Activated CD4-positive, alpha-beta memory T cell treated with anti-CD3 and anti-CD28 coated beads for 36 hours (primary cell): Measurements from ENCODE around the gene NR1I3. TPM values are rescaled to one million over a fixed set of nuclear protein-coding genes. Genes with fewer than 3 reads are reported as not detected.
A peak's percentile ranks its signal among the peaks of the same experiment; 100 is the strongest.

Source experiments
- CTCF ChIA-PET: fragments of 350-600 bp; sonication (Branson Sonifier 250); formaldehyde crosslinking; loops from one replicate; lab custom pipeline; 2021; ENCODE audit warnings: antibody characterized with exemption, inconsistent platforms; lab: Charles Lee
- POLR2A ChIA-PET: fragments of 350-600 bp; sonication (Branson Sonifier 250); formaldehyde crosslinking; loops from one replicate; lab custom pipeline; 2021; ENCODE audit warnings: antibody characterized with exemption; lab: Charles Lee
- DNase-seq: peaks from one replicate; pipeline ENCODE4 v3.0.0-alpha.2; 2020
- H3K27ac Mint-ChIP-seq: one replicate; pipeline ENCODE4 v1.8.0; 2021; ENCODE audit warnings: mixed read lengths
- H3K27me3 Mint-ChIP-seq: one replicate; pipeline ENCODE4 v1.8.0; 2021; ENCODE audit warnings: mixed read lengths
- H3K36me3 Mint-ChIP-seq: one replicate; pipeline ENCODE4 v1.8.0; 2021; ENCODE audit warnings: mixed read lengths
- H3K4me1 Mint-ChIP-seq: one replicate; pipeline ENCODE4 v1.8.0; 2021; ENCODE audit warnings: low read depth, mixed read lengths
- H3K4me3 Mint-ChIP-seq: one replicate; pipeline ENCODE4 v1.8.0; 2021; ENCODE audit warnings: mild to moderate bottlenecking, mixed read lengths
- H3K9me3 Mint-ChIP-seq: one replicate; pipeline ENCODE4 v1.8.0; 2021; ENCODE audit warnings: mixed read lengths
- intact Hi-C: fragments of 100-400 bp; cut with micrococcal nuclease; formaldehyde crosslinking; loops from one replicate; pipeline ENCODE4 v1.15.1; 2023
- total RNA-seq, 2 experiments: library from RNA; stranded (reverse); gene quantifications; one replicate each; pipeline ENCODE4 v1.2.3, GENCODE V29; 2021

The NR1I3 gene
- total RNA-seq, 2 experiments from 2014 or later, result not detected

DNA sequence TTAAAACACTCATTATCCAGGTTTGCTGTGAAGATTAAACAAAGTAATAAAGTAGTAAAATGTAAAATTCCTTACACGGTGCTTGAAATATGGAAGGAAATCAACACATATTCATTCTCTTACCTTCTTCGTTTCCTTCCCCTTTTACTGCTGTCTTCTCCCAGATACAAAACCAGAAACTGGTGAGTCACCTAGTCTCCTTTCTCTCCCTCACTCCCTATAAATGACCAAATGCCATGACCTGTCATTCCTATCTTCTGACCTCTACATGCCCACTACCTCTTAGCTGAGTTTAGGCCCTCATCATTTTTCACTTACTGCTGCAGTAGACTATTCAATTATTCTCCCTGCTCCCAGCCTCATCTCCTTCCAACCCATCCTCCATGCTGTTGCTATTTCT lies 4.3 kb upstream of the NR1I3 start:
- CTCF ChIA-PET, result no interaction called here
- Mint-ChIP-seq H3K9me3 (no peaks in the 10 kb centered on the region), H3K4me1 (no peaks in the 10 kb centered on the region), H3K36me3 (no peaks in the 10 kb centered on the region), H3K27ac (no peak overlapping the region), H3K27me3 (no peaks in the 10 kb centered on the region), H3K4me3 (no peak overlapping the region)
- no peak for DNase-seq
- POLR2A ChIA-PET, result no interaction called here
- intact Hi-C loops, result no loop called here

DNA sequence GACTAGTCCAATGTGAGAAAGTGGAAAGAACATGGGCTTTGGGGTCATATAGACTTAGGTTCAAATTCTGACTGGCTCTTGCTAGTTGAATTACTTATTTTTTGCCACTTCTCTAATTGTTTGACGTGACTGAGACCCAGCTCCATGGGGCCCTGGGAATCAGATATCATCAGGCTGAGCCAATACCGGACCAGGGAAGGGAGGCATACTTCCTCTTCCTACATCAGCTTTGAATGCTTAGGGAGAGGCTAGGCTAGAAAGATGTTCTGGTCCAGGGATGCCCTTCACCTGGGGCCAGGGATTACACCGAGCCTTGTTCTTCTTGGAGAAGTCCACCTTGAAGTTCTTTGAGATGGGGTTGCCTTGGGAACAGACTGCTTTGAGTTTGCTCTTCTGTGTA lies 3.7 kb upstream of the NR1I3 start:
- ChIA-PET CTCF (no interaction called here), POLR2A (no interaction called here)
- H3K27me3 Mint-ChIP-seq, result no peaks in the 10 kb centered on the region
- no peaks in the 10 kb centered on the region for H3K4me1 Mint-ChIP-seq
- H3K36me3 Mint-ChIP-seq, result no peaks in the 10 kb centered on the region
- DNase-seq, result no peak
- H3K4me3 Mint-ChIP-seq, result no peak overlapping the region
- intact Hi-C loops, result no loop called here
- no peaks in the 10 kb centered on the region for H3K9me3 Mint-ChIP-seq
- H3K27ac Mint-ChIP-seq, result no peak overlapping the region

DNA sequence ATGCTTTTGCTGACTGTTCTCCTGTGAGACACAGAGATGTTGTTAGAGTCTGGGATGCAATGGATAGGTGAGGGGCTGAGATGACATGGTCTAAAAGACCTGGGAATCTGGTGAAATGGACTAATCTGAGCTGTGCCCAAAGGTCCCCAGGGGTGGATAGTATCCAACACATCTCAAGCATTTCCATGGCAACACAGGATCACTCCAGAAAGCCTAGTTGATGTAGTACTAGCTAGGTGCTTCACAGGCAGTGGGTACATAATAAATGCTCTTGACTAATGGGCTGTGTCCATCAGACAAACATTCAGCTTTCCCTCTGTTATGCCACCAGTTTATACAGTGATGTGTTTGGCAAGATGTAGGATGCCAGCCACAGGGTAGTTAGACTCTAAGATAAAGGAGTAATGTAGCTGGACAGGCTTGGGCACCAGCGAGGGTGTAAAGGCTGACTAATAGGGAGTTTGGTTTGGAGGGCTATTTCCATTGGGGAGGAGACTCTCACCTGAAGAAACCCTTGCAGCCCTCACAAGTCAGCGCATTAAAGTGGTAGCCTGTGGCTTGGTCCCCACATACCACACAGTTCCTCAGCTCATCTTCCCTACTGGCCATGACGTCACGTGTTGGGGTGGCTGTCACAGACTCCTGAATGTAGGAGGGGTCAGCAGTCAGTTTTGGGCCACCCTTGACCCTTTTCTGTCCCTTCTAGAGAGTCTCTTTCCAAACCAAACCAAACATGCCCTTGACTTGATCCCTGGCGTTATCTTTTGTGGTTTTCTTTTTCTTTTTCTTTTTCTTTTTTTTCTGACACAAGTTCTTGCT lies 1.8 kb downstream of the NR1I3 start:
- POLR2A ChIA-PET, result no interaction called here
- no peak overlapping the region for H3K4me3 Mint-ChIP-seq
- no peaks in the 10 kb centered on the region for H3K4me1 Mint-ChIP-seq
- no peak for DNase-seq
- CTCF ChIA-PET, result interaction anchor here (0.7 to 1.9 kb wide), 3 partner anchors 9 to 146 kb away, joined by 3 to 10 read pairs (median 4); partner anchors contain the start of gene TOMM40L
- intact Hi-C loops, result no loop called here
- no peaks in the 10 kb centered on the region for H3K27me3 Mint-ChIP-seq
- no peaks in the 10 kb centered on the region for H3K36me3 Mint-ChIP-seq
- H3K9me3 Mint-ChIP-seq, result no peaks in the 10 kb centered on the region
- H3K27ac Mint-ChIP-seq, result no peak overlapping the region

DNA sequence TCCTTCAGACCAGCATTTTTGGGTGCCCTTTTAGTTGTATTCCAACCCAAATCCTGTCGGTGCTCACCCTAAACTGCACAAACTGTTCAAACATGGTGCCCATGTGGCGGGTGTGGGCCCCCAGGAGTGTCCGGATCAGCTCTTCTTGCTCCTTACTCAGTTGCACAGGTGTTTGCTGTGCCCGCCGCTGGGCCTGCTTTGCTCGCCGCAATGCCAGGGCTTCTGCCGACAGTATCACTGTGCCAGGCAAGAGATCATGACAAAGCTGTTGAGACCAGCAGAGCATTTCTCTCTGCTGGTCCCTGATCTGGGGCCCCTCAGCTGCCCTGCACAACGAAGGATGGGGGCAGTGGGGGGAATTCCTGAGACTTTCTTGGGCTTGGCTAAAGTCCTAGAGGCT lies 4.9 kb downstream of the NR1I3 start:
- Mint-ChIP-seq H3K4me1 (no peaks in the 10 kb centered on the region), H3K9me3 (no peaks in the 10 kb centered on the region), H3K36me3 (peaks cover 6% of the 10 kb centered on the region), H3K27ac (no peak overlapping the region), H3K4me3 (no peak overlapping the region), H3K27me3 (no peaks in the 10 kb centered on the region)
- ChIA-PET CTCF (interaction anchor here (1.0 to 11.6 kb wide), 4 partner anchors 22 to 149 kb away, joined by 3 to 213 read pairs (median 49); no protein-coding TSS in a partner anchor), POLR2A (interaction anchor here (0.7 kb wide), 1 partner anchor 493 kb away, joined by 3 read pairs; no protein-coding TSS in a partner anchor)
- no peak for DNase-seq
- intact Hi-C loops, result no loop called here

DNA sequence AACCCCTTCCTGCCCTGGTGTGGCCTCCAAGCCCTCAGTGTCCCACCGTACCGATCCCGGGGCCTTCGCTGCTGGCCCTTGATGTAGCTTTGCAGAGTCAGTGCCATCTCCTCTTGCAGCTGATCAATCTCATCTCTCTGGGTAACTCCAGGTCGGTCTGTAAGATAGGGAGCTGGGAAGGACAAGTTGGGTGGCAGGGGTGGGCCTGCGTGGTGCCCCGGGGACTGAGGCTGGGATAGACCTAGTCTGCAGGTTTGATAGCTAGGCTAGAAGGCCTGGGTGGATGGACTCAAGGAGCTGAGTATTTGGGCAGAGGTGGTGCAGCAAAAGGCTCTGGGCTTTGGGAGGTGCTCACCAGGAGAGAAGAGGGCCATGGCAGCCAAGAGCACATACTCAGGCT lies 7.2 kb downstream of the NR1I3 start:
- DNase-seq, result no peak
- ChIA-PET CTCF (interaction anchor here (0.7 to 11.6 kb wide), 9 partner anchors 13 to 152 kb away, joined by 3 to 213 read pairs (median 5); partner anchors contain the start of gene NDUFS2), POLR2A (interaction anchor here (0.6 kb wide), 1 partner anchor 75 kb away, joined by 3 read pairs; no protein-coding TSS in a partner anchor)
- intact Hi-C loops, result no loop called here
- Mint-ChIP-seq H3K4me3 (no peak overlapping the region), H3K27ac (no peak overlapping the region), H3K27me3 (no peaks in the 10 kb centered on the region), H3K9me3 (no peaks in the 10 kb centered on the region), H3K4me1 (peaks cover 17% of the 10 kb centered on the region), H3K36me3 (peaks cover 14% of the 10 kb centered on the region)

DNA sequence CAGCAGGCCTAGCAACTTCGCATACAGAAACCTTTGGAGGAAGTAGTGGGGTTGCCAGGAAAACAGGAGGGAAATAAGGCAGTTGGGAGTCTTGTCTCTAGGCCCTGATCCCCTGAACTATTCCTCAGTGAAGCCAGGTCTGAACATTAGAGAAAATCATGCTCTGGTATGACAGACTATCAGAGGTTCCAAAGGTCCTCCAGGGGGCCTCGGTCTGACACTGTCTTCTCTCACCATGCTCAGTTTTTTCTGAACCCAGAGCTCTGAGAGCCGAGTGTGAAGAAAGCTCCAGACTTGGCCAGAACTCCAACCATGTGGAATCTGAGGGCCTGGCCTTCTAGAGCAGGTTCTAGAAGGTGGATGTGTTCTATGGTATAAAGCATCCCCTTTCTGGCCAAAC lies 8.1 kb downstream of the NR1I3 start:
- no peak overlapping the region for H3K27ac Mint-ChIP-seq
- intact Hi-C loops, result no loop called here
- no peaks in the 10 kb centered on the region for H3K27me3 Mint-ChIP-seq

DNA sequence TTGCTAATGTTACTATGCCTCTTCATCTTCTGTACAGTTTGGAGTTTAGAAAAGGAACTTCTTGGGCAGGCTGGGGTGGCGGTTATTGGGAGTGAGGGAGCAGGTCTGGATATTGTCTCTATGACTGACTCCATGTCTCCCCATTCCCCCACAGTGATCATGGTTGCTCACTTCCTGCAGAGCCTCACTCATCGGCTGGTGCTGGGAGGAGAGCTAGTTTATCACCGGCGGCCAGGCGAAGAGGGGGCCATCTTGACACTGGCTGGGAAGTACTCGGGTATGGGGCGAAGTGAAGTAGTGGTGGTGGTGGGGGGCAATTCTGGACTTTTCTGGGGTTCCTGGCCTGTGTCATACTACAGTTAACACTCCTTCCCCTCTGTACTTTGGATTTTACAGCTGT lies 10.0 kb downstream of the NR1I3 start:
- H3K36me3 Mint-ChIP-seq, result peaks cover 14% of the 10 kb centered on the region
- peaks cover 23% of the 10 kb centered on the region for H3K4me1 Mint-ChIP-seq
- peak overlapping the region; percentile 67 for H3K27ac Mint-ChIP-seq
- intact Hi-C loops, result no loop called here
- POLR2A ChIA-PET, result no interaction called here
- CTCF ChIA-PET, result interaction anchor here (0.6 to 11.6 kb wide), 11 partner anchors 10 to 161 kb away, joined by 3 to 213 read pairs (median 8); partner anchors contain the start of genes ADAMTS4, CFAP126 and NDUFS2
- H3K9me3 Mint-ChIP-seq, result no peaks in the 10 kb centered on the region
- peak overlapping the region; percentile 2 for H3K4me3 Mint-ChIP-seq
- DNase-seq, result no peak
- H3K27me3 Mint-ChIP-seq, result no peaks in the 10 kb centered on the region

More for the DNA sequence above, 8.1 kb downstream of the NR1I3 start:
- ChIA-PET CTCF (interaction anchor here (0.7 to 11.6 kb wide), 9 partner anchors 13 to 152 kb away, joined by 3 to 213 read pairs (median 5); partner anchors contain the start of gene NDUFS2), POLR2A (no interaction called here)
- Mint-ChIP-seq H3K9me3 (no peaks in the 10 kb centered on the region), H3K4me3 (no peak overlapping the region), H3K4me1 (peaks cover 23% of the 10 kb centered on the region), H3K36me3 (peaks cover 14% of the 10 kb centered on the region)
- DNase-seq, result no peak

DNA sequence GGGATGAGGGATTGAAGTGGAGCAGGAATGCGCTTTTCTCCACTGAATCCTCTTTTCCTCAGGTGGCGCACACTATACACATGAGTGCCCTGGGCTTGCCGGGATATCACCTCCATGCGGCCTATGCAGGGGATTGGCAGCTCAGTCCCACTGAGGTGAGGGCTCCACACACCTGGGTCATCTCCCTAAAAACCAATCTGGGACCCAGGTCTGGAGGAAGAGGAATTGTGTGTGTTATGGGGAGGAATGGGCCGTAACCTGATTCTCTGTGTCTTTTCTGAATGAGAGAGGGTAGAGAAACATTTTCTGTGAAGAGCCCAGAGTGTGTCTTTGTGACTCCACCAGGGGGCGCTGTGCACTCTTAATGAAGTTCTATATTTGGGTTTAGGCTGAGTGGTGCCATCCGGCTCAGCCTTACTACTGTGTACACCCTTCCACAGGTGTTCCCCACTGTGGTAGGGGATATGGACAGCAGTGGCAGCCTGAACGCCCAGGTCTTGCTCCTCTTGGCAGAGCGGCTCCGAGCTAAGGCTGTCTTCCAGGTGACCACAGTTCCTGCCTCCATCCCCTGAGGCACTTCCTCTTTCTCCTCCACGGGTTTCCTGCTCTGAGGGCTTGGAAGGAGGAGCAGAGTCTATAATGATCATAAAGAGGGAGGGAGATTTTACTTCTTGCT lies 10.7 kb downstream of the NR1I3 start:
- ChIA-PET POLR2A (no interaction called here), CTCF (interaction anchor here (0.6 to 11.6 kb wide), 27 partner anchors 9 to 162 kb away, joined by 3 to 213 read pairs (median 9); partner anchors contain the start of genes ADAMTS4, ARHGAP30, B4GALT3 and CFAP126)
- H3K9me3 Mint-ChIP-seq, result no peaks in the 10 kb centered on the region
- intact Hi-C loops, result loop anchor here (1.0 kb wide), 3 partner anchors 64 to 159 kb away; no protein-coding TSS in a partner anchor
- no peaks in the 10 kb centered on the region for H3K27me3 Mint-ChIP-seq
- peak; percentile 91 for DNase-seq
- H3K4me3 Mint-ChIP-seq, result peak overlapping the region; percentile 100
- H3K27ac Mint-ChIP-seq, result peak overlapping the region; percentile 67
- peaks cover 14% of the 10 kb centered on the region for H3K36me3 Mint-ChIP-seq
- peaks cover 23% of the 10 kb centered on the region for H3K4me1 Mint-ChIP-seq

DNA sequence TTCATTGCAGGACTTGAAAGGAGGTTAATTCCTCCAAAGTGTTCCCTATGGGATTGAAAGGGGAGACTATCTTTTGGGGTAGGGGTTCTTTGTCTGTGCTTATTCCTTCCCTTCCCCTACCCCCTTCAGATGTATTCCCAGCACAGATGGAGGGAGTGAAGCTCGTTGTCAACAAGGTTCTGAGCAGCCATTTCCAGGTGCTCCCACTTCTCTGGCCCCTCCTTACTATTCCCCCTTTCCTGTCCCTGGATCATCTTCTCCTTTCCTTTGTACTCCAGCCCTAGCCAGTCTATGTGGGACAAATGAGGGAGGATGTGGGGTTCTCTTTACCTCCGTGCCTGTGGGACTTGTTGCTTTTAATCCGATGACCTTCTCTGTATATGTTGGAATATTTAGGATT lies 11.2 kb downstream of the NR1I3 start:
- Mint-ChIP-seq H3K4me1 (peaks cover 23% of the 10 kb centered on the region), H3K27ac (peak overlapping the region; percentile 67), H3K4me3 (peak overlapping the region; percentile 100), H3K9me3 (no peaks in the 10 kb centered on the region), H3K36me3 (peaks cover 14% of the 10 kb centered on the region), H3K27me3 (no peaks in the 10 kb centered on the region)
- CTCF ChIA-PET, result interaction anchor here (0.6 to 11.6 kb wide), 26 partner anchors 9 to 162 kb away, joined by 3 to 213 read pairs (median 11); partner anchors contain the start of genes ADAMTS4, ARHGAP30, B4GALT3 and CFAP126
- intact Hi-C loops, result loop anchor here (1.0 kb wide), 3 partner anchors 65 to 160 kb away; no protein-coding TSS in a partner anchor
- POLR2A ChIA-PET, result interaction anchor here (1.3 to 2.3 kb wide), 2 partner anchors 24 to 79 kb away, joined by 3 to 20 read pairs; partner anchors contain the start of gene NDUFS2
- no peak for DNase-seq

DNA sequence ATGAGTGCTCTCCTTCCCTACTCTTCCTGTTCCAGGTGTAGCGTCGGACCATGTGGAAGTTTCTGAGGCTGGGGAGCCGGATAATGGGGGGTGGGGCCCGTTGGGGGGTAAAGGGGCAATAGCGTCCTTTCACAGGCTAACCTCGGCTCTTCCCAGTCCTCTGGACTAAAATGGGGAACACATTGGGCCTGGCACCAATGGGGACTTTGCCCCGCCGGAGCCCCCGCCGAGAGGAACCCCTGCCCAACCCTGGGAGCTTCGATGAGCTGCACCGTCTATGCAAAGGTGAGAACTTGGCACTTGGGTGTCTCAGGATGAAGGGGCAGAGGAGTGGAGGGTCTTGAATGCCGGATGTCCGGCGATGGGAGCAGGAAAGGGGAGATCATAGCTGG lies 11.7 kb downstream of the NR1I3 start:
- Mint-ChIP-seq H3K4me3 (peak overlapping the region; percentile 100), H3K27me3 (no peaks in the 10 kb centered on the region), H3K27ac (peak overlapping the region; percentile 86), H3K9me3 (no peaks in the 10 kb centered on the region), H3K4me1 (peaks cover 23% of the 10 kb centered on the region), H3K36me3 (peaks cover 14% of the 10 kb centered on the region)
- intact Hi-C loops, result no loop called here
- DNase-seq, result peak; percentile 19
- ChIA-PET POLR2A (interaction anchor here (0.8 to 2.3 kb wide), 10 partner anchors 15 to 174 kb away, joined by 3 to 20 read pairs (median 4); partner anchors contain the start of genes NDUFS2, NIT1, PFDN2 and PPOX), CTCF (interaction anchor here (0.6 to 11.6 kb wide), 36 partner anchors 8 to 179 kb away, joined by 3 to 213 read pairs (median 9); partner anchors contain the start of genes ADAMTS4, ARHGAP30, B4GALT3 and CFAP126)
